Mucosa of descending colon (tissue), 3 donors: ENCODE results near the gene OR52E2. TPM values are rescaled to one million over a fixed set of nuclear protein-coding genes. Genes with fewer than 3 reads are reported as not detected.

ENCODE experiments used
- ATAC-seq: fragments of 200-7000 bp; cut with Tn5 transposase; one replicate; pipeline ENCODE4 v1.9.1; 2020; ENCODE audit warnings: mild to moderate bottlenecking, moderate library complexity
- DNase-seq, 3 donors: peaks; one replicate each; pipeline ENCODE4 v3.0.0-alpha.2; 2020
- H3K36me3 ChIP-seq: fragments of 200-600 bp; one replicate; pipeline ENCODE4 v1.8.0; 2021; ENCODE audit warnings: low read depth, mild to moderate bottlenecking
- H3K4me1 ChIP-seq: fragments of 200-600 bp; one replicate; pipeline ENCODE4 v1.8.0; 2021; ENCODE audit warnings: low read depth, mild to moderate bottlenecking
- H3K4me3 ChIP-seq: fragments of 200-600 bp; one replicate; pipeline ENCODE4 v1.8.0; 2021; ENCODE audit warnings: mild to moderate bottlenecking
- H3K9me3 ChIP-seq: fragments of 200-600 bp; one replicate; pipeline ENCODE4 v1.8.0; 2021; ENCODE audit warnings: mild to moderate bottlenecking
- intact Hi-C, 2 donors: fragments of 100-400 bp; cut with DNase I in 1 of 2; cut with micrococcal nuclease in 1 of 2; formaldehyde crosslinking; loops; one replicate each; pipeline versions ENCODE4 v1.11.0 to v1.11.1; 2022; cut with DNase I, micrococcal nuclease
- long read RNA-seq, 2 donors: library from polyadenylated mRNA; unstranded; transcript quantifications; one replicate each; pipeline ENCODE4 v2.0.0, GENCODE V29; 2019 to 2021
- total RNA-seq, 3 donors: library from RNA; stranded (reverse); fragmentation: NEBNext Ultra II Directional in 2 of 3; extraction: Animal tissue kit (Norgen Biotek cat#: 25700) in 2 of 3; gene quantifications; one replicate each; pipeline versions ENCODE4 v1.2.1 to v1.2.4, GENCODE V29; 2021 to 2023
- TF ChIP-seq, protein P1 (sequence below): fragments of 200-600 bp; IDR thresholded peaks from one replicate; pipeline ENCODE4 v1.8.0; 2022; ENCODE audit warnings: antibody characterized with exemption, mild to moderate bottlenecking
- donor health status: DM: no; HTN: no; CAD: no; lungs with moderate emphysema.
- donor health status: DM: no; HTN: no; CAD: no.
- donor health status: DM: no; HTN: yes; CAD: no.

OR52E2 gene
- not detected for total RNA-seq
- long read RNA-seq, donor 1: 0 reads
- long read RNA-seq, donor 2: 0 reads

DNA sequence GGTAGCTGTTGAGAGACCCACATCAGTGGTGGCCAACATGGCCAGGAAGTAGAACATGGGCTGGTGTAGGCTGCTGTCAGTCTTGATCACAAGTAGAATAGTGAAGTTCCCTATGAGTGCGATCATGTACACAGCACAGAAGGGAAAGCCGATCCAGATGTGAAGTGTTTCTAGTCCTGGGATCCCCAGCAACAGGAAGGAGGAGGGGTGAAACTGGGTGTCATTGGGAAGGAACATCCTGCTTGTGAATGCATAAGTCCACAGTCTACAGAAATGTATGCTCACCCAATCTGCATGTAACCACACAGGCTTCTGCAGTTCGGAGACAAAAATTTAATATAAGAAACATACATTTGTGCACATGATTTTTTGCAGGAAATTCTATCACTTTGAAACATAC, at the start of gene OR52E2:
Gene OR52E2, minus strand, starts transcription at position 237 of the 400 bp plus-strand sequence. Its CDS starts 0 bp downstream, at position 237.
- intact Hi-C loops: no loop called here
- Histone ChIP-seq H3K9me3 (no peaks in the 10 kb centered on the region), H3K4me3 (no peak within 1 kb of the TSS), H3K36me3 (no peaks in the 10 kb centered on the region), H3K4me1 (no peaks in the 10 kb centered on the region)
- TF ChIP-seq, protein P1, sequence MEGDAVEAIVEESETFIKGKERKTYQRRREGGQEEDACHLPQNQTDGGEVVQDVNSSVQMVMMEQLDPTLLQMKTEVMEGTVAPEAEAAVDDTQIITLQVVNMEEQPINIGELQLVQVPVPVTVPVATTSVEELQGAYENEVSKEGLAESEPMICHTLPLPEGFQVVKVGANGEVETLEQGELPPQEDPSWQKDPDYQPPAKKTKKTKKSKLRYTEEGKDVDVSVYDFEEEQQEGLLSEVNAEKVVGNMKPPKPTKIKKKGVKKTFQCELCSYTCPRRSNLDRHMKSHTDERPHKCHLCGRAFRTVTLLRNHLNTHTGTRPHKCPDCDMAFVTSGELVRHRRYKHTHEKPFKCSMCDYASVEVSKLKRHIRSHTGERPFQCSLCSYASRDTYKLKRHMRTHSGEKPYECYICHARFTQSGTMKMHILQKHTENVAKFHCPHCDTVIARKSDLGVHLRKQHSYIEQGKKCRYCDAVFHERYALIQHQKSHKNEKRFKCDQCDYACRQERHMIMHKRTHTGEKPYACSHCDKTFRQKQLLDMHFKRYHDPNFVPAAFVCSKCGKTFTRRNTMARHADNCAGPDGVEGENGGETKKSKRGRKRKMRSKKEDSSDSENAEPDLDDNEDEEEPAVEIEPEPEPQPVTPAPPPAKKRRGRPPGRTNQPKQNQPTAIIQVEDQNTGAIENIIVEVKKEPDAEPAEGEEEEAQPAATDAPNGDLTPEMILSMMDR: no peak
- no peak for ATAC-seq
- DNase-seq: no peak

DNA sequence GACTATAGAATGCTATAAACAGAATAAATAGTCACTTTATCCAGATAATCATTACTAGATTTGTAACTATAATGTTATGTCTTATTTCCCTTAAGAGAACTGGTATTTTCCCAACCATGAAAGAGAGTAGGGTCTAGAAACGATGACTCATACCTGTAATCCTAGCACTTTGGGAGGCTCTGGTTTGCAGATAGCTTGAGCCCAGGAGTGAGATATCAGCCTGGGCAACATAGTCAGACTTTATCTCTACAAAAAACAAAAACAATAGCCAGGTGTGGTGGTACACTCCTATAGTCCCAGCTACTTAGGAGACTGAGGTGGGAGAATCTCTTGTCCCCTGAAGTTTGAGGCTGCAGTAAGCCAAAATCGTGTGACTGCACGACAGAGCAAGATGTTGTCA, 47.9 kb upstream of the OR52E2 start:
- ATAC-seq: no peak
- Histone ChIP-seq H3K4me3 (no peak overlapping the region), H3K36me3 (no peaks in the 10 kb centered on the region), H3K4me1 (no peaks in the 10 kb centered on the region), H3K9me3 (no peaks in the 10 kb centered on the region)
- intact Hi-C loops: no loop called here
- TF ChIP-seq, protein P1: no peak
- DNase-seq: no peak

DNA sequence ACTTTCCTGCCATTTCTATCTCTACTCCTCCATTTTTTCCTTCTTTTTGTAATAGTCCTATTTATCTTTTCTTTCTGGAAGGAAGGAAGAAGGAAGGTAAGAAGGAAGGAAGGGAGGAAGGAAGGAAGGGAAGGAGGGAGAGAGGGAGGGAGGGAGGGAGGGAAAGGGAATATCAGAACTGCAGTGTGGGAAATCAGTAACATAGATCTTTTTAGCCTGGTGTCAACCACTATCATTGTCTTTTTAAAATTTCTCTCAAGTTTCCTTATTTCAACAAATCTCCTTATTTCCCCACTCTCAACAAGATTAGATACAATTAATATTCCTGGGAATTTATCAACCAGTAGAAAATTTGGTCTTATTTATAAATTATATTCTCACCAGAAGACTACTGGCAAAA, 43.6 kb upstream of the OR52E2 start:
- H3K36me3 ChIP-seq: no peaks in the 10 kb centered on the region
- intact Hi-C loops: no loop called here
- H3K9me3 ChIP-seq: no peaks in the 10 kb centered on the region
- DNase-seq (no peak), ATAC-seq (no peak)
- TF ChIP-seq, protein P1: no peak
- no peaks in the 10 kb centered on the region for H3K4me1 ChIP-seq
- no peak overlapping the region for H3K4me3 ChIP-seq

DNA sequence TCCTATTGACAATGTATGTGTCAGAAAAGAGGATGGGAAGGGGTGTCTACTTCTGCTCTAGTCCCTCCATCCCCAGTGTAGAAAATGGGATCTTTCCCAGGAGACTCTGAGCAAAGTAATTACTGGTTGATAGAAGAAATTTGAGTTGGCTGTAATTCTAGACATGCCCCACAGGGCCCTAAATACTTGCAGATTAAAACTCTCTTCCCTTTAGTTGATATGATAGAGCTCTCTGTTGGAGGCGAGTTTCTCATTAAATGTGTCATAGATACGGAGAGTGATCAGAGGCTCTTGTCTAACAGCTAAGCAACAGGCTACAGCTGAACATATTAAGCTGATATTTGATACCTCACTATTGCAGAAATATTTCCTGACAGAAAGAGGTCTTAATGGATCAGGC, 42.8 kb upstream of the OR52E2 start:
- no peak for ATAC-seq
- DNase-seq: no peak
- intact Hi-C loops: no loop called here

GRCh38 chr11:5096011-5096410, 36.6 kb upstream of the OR52E2 start:
- Histone ChIP-seq H3K36me3 (no peaks in the 10 kb centered on the region), H3K4me1 (no peaks in the 10 kb centered on the region), H3K9me3 (no peaks in the 10 kb centered on the region), H3K4me3 (no peak overlapping the region)
- ATAC-seq: no peak
- intact Hi-C loops: no loop called here
- DNase-seq: no peak
- TF ChIP-seq, protein P1: no peak

More for the DNA sequence above, 42.8 kb upstream of the OR52E2 start:
- no peaks in the 10 kb centered on the region for H3K9me3 ChIP-seq
- no peaks in the 10 kb centered on the region for H3K4me1 ChIP-seq
- H3K36me3 ChIP-seq: no peaks in the 10 kb centered on the region
- no peak overlapping the region for H3K4me3 ChIP-seq
- TF ChIP-seq, protein P1: no peak
